ENCODE results near the gene SERGEF.
A peak's percentile ranks its signal among the peaks of the same experiment; 100 is the strongest.

- TF ChIP-seq GATA3 (IDR thresholded peaks at IDR 0.05; ENCODE audit: low read depth, low read length) = no peak
- peak; percentile 39 for TF ChIP-seq GATA2 (IDR thresholded peaks at IDR 0.05; ENCODE audit: low read depth, low read length)
Observed at GRCh38 chr11:17812865-17813187, 200.0 kb downstream of the SERGEF start.

Data from SH-SY5Y (cell line).